Activated CD8-positive, alpha-beta memory T cell treated with anti-CD3 and anti-CD28 coated beads for 1 hour (primary cell): ENCODE results near the gene OPRL1.
"Not testable (repeated sequence)": the region's sequence is repeated elsewhere in the genome, so short reads cannot be mapped to it uniquely, and the experiment has no call there.

ENCODE experiments used
- DNase-seq, 2 donors: peaks; one replicate each; pipeline ENCODE4 v3.0.0-alpha.2; 2020; ENCODE audit warnings: low read depth in 1 of 2; ENCODE audit errors: extremely low read depth in 1 of 2

Gene OPRL1

GRCh38 chr20:64114356-64114971 is 34.6 kb downstream of the OPRL1 start:
- DNase-seq, result no peak

- DNase-seq, result no peak
These were observed 35.5 kb downstream of the OPRL1 start for GRCh38 chr20:64115171-64115911.

- DNase-seq, result no peak
These were observed 36.1 kb downstream of the OPRL1 start for GRCh38 chr20:64116016-64116415.

- no peak for DNase-seq
These were observed 36.9 kb downstream of the OPRL1 start for GRCh38 chr20:64116541-64117431.

GRCh38 chr20:64117432-64117777 is 37.5 kb downstream of the OPRL1 start:
- not testable (repeated sequence) for DNase-seq

GRCh38 chr20:64119301-64119680 is 39.4 kb downstream of the OPRL1 start:
- DNase-seq, result no peak

- no peak for DNase-seq
These were observed 39.9 kb downstream of the OPRL1 start for GRCh38 chr20:64119681-64120341.

- DNase-seq, result no peak
These were observed 41.7 kb downstream of the OPRL1 start for GRCh38 chr20:64121586-64121985.

GRCh38 chr20:64122927-64123326 is 43.0 kb downstream of the OPRL1 start:
- DNase-seq, result not testable (repeated sequence)

GRCh38 chr20:64123517-64123916 is 43.6 kb downstream of the OPRL1 start:
- DNase-seq, result not testable (repeated sequence)

- no peak for DNase-seq
These were observed 49.4 kb downstream of the OPRL1 start for GRCh38 chr20:64129146-64129782.

GRCh38 chr20:64130271-64130670 is 50.4 kb downstream of the OPRL1 start:
- no peak for DNase-seq

- DNase-seq, result no peak
These were observed 51.0 kb downstream of the OPRL1 start for GRCh38 chr20:64130876-64131275.

GRCh38 chr20:64131406-64131805 is 51.5 kb downstream of the OPRL1 start:
- DNase-seq, result no peak

- DNase-seq, result no peak
These were observed 54.1 kb downstream of the OPRL1 start for GRCh38 chr20:64133951-64134407.

GRCh38 chr20:64134744-64135143 is 54.9 kb downstream of the OPRL1 start:
- not testable (repeated sequence) for DNase-seq

GRCh38 chr20:64136004-64136710 is 56.3 kb downstream of the OPRL1 start:
- DNase-seq, result no peak

GRCh38 chr20:64137598-64138031 is 57.7 kb downstream of the OPRL1 start:
- DNase-seq, result no peak

GRCh38 chr20:64138276-64138815 is 58.5 kb downstream of the OPRL1 start:
- no peak for DNase-seq
